SK-N-DZ (cell line): ENCODE measurements around the gene IGLL5.
A peak's percentile ranks its signal among the peaks of the same experiment; 100 is the strongest.

ENCODE experiments used
- DNase-seq: peaks from one replicate; pipeline ENCODE4 v3.0.0-alpha.2; 2015; ENCODE audit warnings: low spot score
- small RNA-seq, 2 experiments: library from RNA; depleted of rRNA; stranded (forward); fragments of <200 nt; gene quantifications; one replicate each; pipeline ENCODE3, GENCODE V24; 2014

IGLL5 gene

GRCh38 chr22:22938672-22939587, 51.3 kb downstream of the IGLL5 start:
- no peak for DNase-seq

GRCh38 chr22:22939588-22940368, 52.2 kb downstream of the IGLL5 start:
- DNase-seq = no peak

- no peak for DNase-seq
Measured at GRCh38 chr22:22940961-22941605, 53.5 kb downstream of the IGLL5 start.

- no peak for DNase-seq
Measured at GRCh38 chr22:22941831-22942510, 54.4 kb downstream of the IGLL5 start.

GRCh38 chr22:22942511-22943329, 55.1 kb downstream of the IGLL5 start:
- peak; percentile 51 for DNase-seq

- no peak for DNase-seq
Measured at GRCh38 chr22:22943521-22944267, 56.1 kb downstream of the IGLL5 start.

- no peak for DNase-seq
Measured at GRCh38 chr22:22944268-22944985, 56.8 kb downstream of the IGLL5 start.

GRCh38 chr22:22945195-22945594, 57.6 kb downstream of the IGLL5 start:
- no peak for DNase-seq

Small RNAs within 50 kb of the gene (small RNA-seq; reads per million reads assigned to genes)
- gene IGLC4 = 0 reads per million in 2 experiments
- 0 reads per million in 2 experiments for gene IGLC5
- gene IGLJ1 = 0 reads per million in 2 experiments
- 0 reads per million in 2 experiments for gene IGLJ2
- gene IGLJ3 = 0 reads per million in 2 experiments
- gene IGLJ4 = 0 reads per million in 2 experiments
- 0 reads per million in 2 experiments for gene IGLJ5
- gene IGLJ6 = 0 reads per million in 2 experiments
- gene IGLJ7 = 0 reads per million in 2 experiments
- 0 reads per million in 2 experiments for gene IGLV2-5
- 0 reads per million in 2 experiments for gene IGLV3-2
- 0 reads per million in 2 experiments for gene IGLV3-4
- gene IGLV3-6 = 0 reads per million in 2 experiments
- gene IGLV3-7 = 0 reads per million in 2 experiments
- gene MIR5571 = 0 reads per million in 2 experiments
